GM19452 (cell line): ENCODE measurements around the gene MYLK2.
"Not testable (repeated sequence)": the region's sequence is repeated elsewhere in the genome, so short reads cannot be mapped to it uniquely, and the experiment has no call there.

Source experiments
- ATAC-seq: cut with Tn5 transposase; IDR thresholded peaks from one replicate; pipeline ENCODE4 v1.9.1; 2021; ENCODE audit not compliant: unreplicated experiment

Gene MYLK2

GRCh38 chr20:31815408-31816188 lies 3.6 kb upstream of the MYLK2 start:
- no peak for ATAC-seq

DNA sequence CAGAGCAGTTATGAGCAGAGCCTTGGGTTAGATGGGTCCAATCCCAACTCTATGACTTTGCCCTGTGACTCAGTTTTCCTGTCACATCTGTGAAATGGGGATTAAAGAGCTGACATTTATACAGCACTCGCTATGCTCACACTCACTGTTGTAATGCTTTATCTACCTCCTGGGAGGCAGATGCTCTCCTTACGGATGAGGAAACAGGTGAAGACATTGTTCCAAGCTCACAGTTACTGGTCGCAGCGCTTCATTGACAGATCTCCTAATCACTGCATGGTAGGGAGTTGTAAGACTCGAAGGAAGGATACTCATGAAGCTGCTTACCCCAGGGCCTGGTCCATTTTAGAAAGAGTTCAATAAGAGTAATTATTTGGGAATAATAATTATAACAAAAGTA lies 2.9 kb upstream of the MYLK2 start:
- ATAC-seq: no peak

GRCh38 chr20:31817461-31817860 lies 1.7 kb upstream of the MYLK2 start:
- no peak for ATAC-seq

- ATAC-seq: no peak
Observed at GRCh38 chr20:31818376-31818908, 714 bp upstream of the MYLK2 start.

- ATAC-seq: no peak
Observed at GRCh38 chr20:31820228-31820627, 1.1 kb downstream of the MYLK2 start.

GRCh38 chr20:31821427-31821826 lies 2.3 kb downstream of the MYLK2 start:
- ATAC-seq: no peak

DNA sequence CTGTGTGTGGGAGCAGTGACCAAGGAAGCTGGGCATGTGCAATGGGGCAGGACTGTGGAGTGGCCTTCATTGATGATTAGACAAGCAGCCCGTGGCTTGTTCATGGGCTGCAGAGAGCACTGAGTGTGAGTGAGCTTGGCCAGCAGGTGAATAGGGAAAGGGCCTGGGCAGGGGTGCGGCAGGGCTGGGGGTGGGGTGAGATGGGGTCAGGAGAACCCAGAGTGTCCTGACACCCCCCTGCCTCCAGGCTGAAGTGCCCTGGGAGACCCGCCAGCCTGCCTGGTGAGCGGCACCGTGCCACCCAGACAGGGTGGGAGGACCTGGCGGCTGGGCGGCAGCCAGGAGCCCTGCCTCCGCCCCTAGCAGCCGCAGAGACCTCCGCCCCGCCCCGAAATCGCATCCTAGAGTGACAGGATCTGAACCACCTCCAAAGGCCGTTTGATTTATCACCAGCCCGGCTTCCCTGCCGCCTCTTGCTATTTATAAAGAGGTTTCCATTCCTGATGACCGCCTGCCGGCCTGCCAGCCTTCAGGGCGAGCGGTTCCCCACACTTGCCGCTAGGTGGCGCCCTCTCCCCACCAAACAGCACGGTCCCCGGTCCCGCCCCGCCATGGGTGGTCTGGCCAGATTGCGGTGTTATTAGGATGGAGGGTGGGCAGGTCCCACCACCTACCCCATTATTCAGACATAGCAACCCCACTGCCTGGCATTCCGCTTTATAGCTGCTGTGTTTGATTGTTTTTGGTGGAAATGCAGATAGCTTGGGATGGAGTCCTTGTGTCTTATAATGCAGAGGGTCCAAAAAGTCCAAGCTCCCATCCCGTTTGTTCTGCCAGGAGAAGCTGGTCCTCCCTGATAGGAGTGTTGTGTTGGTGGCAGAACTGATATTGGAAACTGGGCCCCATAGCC lies 3.5 kb downstream of the MYLK2 start:
- ATAC-seq: peak; percentile 74

- ATAC-seq: no peak
Observed at GRCh38 chr20:31823360-31824124, 4.4 kb downstream of the MYLK2 start.

GRCh38 chr20:31824125-31824485 lies 4.9 kb downstream of the MYLK2 start:
- ATAC-seq: no peak

DNA sequence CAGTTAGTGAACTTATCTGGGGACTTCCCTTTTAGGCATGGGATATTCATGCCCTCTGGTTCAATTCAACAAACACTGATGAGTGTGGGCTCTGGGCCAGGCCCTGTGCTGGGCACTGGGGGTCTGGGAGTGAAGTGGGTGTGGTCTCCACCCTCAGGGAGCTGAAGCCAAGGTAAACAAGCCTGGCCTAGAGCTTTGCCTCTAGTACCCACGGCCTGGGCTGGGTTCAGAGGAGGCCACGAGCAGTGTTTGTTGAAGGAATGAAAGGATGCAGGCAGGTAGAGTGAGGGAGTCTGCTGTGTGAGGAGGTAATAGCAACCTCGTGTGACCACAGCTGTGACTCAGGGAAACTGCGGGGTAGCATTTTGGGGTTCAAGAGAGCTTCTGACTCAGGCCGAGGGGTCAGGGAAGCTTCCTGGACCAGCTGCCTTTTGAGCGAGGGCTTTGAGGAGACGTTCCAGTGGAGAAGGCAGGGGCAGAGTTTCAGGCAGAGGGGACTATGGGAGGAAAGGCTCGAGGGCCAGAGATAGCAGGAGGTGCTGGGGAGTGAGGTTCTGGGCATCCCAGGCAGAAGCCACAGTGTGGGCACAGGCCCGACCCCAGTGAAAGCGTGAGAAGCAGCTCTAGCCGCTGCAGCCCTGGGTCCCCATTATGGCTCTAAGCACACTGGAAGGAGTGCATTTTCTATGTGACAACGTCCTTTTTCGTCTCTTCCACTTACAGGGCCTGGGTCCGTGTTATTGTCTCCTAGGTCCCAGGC lies 5.6 kb downstream of the MYLK2 start:
- ATAC-seq: no peak

- no peak for ATAC-seq
Observed at GRCh38 chr20:31826074-31826473, 6.9 kb downstream of the MYLK2 start.

DNA sequence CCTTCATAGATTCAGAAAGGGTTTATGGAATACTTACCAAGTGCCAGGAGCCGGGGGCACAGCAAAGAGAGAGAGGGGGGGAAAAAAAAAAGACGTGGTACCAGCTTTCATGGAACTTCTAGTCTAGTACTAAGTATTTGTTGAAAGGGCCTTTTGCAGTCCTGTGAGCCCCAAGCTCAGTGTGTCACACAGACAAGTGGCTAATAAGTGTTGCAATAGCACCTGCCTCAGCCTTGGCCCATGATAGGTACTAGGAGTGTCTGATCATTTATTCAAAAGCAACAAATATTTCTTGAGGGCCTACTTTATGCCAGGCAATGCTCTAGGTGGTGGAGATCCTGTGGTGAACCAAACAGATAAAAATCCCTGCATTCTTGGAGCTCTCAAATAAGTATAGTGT lies 7.9 kb downstream of the MYLK2 start:
- ATAC-seq: no peak

DNA sequence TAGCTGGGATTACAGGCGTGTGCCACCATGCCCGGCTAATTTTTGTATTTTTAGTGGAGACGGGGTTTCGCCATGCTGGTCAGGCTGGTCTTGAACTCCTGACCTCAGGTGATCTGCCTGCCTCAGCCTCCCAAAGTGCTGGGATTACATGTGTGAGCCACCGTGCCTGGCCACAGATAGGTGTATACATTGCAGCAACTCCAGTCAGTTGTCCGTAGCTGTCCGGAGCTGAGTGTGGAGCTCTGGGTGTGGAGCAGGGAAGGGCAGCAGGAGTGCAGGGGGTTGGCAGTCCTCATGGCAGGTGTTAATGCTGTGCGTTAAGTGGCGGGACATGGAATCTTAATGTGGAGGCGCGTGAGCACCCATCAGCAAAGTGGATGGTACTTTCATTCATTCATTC lies 8.9 kb downstream of the MYLK2 start:
- ATAC-seq: not testable (repeated sequence)

GRCh38 chr20:31829731-31830130 lies 10.6 kb downstream of the MYLK2 start:
- no peak for ATAC-seq

- ATAC-seq: no peak
Observed at GRCh38 chr20:31830406-31830981, 11.3 kb downstream of the MYLK2 start.

GRCh38 chr20:31831211-31831610 lies 12.1 kb downstream of the MYLK2 start:
- no peak for ATAC-seq

- ATAC-seq: no peak
Observed at GRCh38 chr20:31831771-31832306, 12.7 kb downstream of the MYLK2 start.

DNA sequence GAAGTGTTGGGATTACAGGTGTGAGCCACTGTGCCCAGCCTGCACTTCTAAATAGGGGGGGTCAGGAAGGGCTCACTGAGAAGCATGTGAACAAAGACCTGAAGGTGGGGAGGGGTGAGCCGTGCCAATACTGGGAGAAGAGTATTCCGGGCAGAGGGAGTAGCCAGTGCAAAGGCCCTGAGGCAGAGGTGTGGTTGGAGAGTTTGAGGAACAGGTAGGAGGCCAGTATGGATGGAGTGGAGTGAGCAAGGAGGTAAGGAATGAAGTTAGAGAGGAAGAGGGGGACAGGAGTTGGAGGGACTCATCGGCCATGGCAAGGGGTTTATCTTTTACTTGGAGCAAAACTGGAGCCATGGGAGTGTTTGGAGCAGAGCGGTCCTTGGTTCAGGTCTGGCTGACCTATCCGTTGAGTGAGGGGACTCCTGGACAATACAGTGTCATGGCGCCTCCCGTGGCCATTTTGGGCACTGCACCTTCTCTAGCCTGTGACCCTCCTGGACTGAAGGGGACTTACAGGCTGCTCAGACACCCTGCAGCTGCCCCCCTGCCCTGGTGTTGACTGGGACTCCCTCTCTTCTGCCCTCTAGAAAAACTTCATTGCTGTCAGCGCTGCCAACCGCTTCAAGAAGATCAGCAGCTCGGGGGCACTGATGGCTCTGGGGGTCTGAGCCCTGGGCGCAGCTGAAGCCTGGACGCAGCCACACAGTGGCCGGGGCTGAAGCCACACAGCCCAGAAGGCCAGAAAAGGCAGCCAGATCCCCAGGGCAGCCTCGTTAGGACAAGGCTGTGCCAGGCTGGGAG lies 14.2 kb downstream of the MYLK2 start:
- ATAC-seq: no peak

DNA sequence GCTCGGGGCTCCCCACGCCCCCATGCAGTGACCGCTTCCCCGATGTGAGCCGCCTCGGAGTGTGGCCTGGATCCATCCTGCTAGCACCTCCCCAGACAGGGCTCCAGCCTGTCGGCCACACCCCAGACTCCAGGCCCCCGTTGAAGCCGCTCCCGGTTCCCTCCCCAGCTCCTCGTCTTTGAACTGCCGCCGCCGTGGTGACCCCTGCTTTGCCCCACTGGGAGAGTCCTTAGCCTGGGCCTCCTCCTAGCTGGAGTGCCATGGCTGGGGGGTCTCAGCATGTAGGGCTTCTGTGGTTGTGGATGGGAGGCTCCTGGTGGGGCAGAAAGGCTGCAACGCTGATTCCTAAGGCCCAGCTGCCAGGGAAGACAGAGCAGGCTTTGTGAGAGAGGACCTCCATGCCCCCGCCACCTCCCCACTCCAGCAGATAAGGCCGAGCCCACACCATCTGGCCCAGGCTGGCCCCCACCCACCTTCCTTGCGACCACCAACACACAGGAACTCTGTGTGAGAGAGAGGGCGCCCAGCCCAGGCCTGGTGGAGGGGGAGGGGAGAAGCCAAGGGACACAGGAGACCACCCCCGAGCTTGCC lies 14.9 kb downstream of the MYLK2 start:
- no peak for ATAC-seq
